Panc1 (cell line): ENCODE measurements around the gene CLRN1.

ENCODE experiments used
- CTCF ChIP-seq: fragments of 450-650 bp; IDR thresholded peaks from 2 replicates; pipeline ENCODE4 v1.5.1; 2017; ENCODE audit warnings: mild to moderate bottlenecking
- POLR2AphosphoS5 ChIP-seq: IDR thresholded peaks from 2 replicates; pipeline ENCODE4 v1.6.1; 2012; ENCODE audit warnings: mild to moderate bottlenecking, low read depth, low read length, moderate library complexity
- REST ChIP-seq, 2 experiments: IDR thresholded peaks; 2 replicates each; pipeline ENCODE4 v1.6.1; 2011 to 2012; ENCODE audit warnings: low read depth in 2 of 2, control low read depth in 1 of 2, low read length in 1 of 2, mild to moderate bottlenecking in 1 of 2, moderate library complexity in 1 of 2; ENCODE audit not compliant: insufficient read depth in 1 of 2
- SIN3A ChIP-seq: IDR thresholded peaks from 2 replicates; pipeline ENCODE4 v1.6.1; 2012; ENCODE audit warnings: low read depth, mild to moderate bottlenecking, low read length, moderate library complexity, borderline replicate concordance; ENCODE audit not compliant: insufficient read depth
- TCF7L2 ChIP-seq: IDR thresholded peaks from 2 replicates; pipeline ENCODE4 v1.6.1; 2011; ENCODE audit warnings: mild to moderate bottlenecking, low read depth, low read length, inconsistent platforms

- TF ChIP-seq CTCF (no peak), POLR2AphosphoS5 (no peak), REST (IDR thresholded peaks at IDR 0.05; ENCODE audit: insufficient read depth in 1 of 2, low read depth in 2 of 2, low read length in 1 of 2) (no peak), TCF7L2 (no peak), SIN3A (no peak)
Measured at GRCh38 chr3:150968341-150969035, 4.0 kb downstream of the CLRN1 start.
